KMS-11 (cell line): Measurements from ENCODE around the gene MAP3K5.

Experiments
- H2AFZ ChIP-seq: fragments of 200-600 bp; sonication (generic); 2 replicates; pipeline ENCODE4 v1.6.1; 2016; ENCODE audit warnings: antibody characterized with exemption, mixed run types, low read depth
- H3K27ac ChIP-seq: fragments of 200-600 bp; sonication (generic); 2 replicates; pipeline ENCODE4 v1.6.1; 2016; ENCODE audit warnings: mild to moderate bottlenecking, mixed run types
- H3K27me3 ChIP-seq: fragments of 200-600 bp; sonication (generic); 2 replicates; pipeline ENCODE4 v1.6.1; 2017; ENCODE audit warnings: mild to moderate bottlenecking, low read depth, mixed run types, moderate library complexity; ENCODE audit not compliant: insufficient read depth
- H3K36me3 ChIP-seq: fragments of 200-600 bp; sonication (generic); 2 replicates; pipeline ENCODE4 v1.6.1; 2017; ENCODE audit warnings: mild to moderate bottlenecking, mixed run types; ENCODE audit not compliant: insufficient read depth
- H3K4me1 ChIP-seq: fragments of 200-600 bp; sonication (generic); 2 replicates; pipeline ENCODE4 v1.6.1; 2016; ENCODE audit warnings: mild to moderate bottlenecking, low read depth, mixed run types; ENCODE audit not compliant: poor library complexity, severe bottlenecking
- H3K4me2 ChIP-seq: fragments of 200-600 bp; sonication (generic); 2 replicates; pipeline ENCODE4 v1.7.0; 2016; ENCODE audit warnings: mild to moderate bottlenecking, mixed run types
- H3K4me3 ChIP-seq: fragments of 200-600 bp; sonication (generic); IDR thresholded peaks from 2 replicates; pipeline ENCODE4 v1.6.1; 2017; ENCODE audit warnings: low read depth, low read length, mixed read lengths; ENCODE audit not compliant: insufficient read depth
- H3K79me2 ChIP-seq: fragments of 200-600 bp; sonication (generic); 2 replicates; pipeline ENCODE4 v1.6.1; 2016; ENCODE audit warnings: low read depth, mixed run types; ENCODE audit not compliant: insufficient read depth
- H3K9ac ChIP-seq: fragments of 200-600 bp; sonication (generic); 2 replicates; pipeline ENCODE4 v1.6.1; 2016; ENCODE audit warnings: mild to moderate bottlenecking, mixed run types
- H4K20me1 ChIP-seq: fragments of 200-600 bp; sonication (generic); 2 replicates; pipeline ENCODE4 v1.6.1; 2016; ENCODE audit warnings: mild to moderate bottlenecking, mixed run types; ENCODE audit not compliant: insufficient read depth
- TF ChIP-seq, protein P1 (sequence below): fragments of 200-600 bp; sonication (generic); conservative IDR thresholded peaks from 2 replicates; pipeline ENCODE4 v1.6.1; 2017; ENCODE audit warnings: low read depth, mild to moderate bottlenecking, antibody characterized with exemption, low read length, moderate library complexity, mixed read lengths

Gene MAP3K5

DNA sequence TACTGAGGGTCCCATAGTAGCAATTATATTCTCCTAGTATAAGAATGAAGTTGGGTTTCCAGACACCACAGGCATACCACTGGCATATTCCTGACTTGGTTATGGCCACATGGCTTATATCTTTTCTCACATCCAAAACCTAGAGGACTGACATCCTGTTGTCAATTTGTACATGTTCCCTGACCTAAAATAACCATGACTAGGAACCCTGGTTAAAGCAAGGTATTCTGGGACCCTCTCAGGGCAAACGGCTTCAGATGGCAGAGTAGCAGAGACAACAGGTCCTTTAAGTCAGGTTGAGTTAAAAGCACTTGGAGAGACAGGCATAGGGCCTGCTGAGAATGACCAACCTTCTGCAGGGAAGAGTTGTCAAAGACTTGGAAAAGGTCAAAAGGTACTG, 12.6 kb downstream of the MAP3K5 start:
- no peak overlapping the region for H3K27ac ChIP-seq
- no peak overlapping the region for H3K4me3 ChIP-seq
- no peak overlapping the region for H3K4me2 ChIP-seq
- H3K36me3 ChIP-seq = no peaks in the 10 kb centered on the region
- H3K27me3 ChIP-seq = no peaks in the 10 kb centered on the region
- H3K4me1 ChIP-seq = peaks cover 27% of the 10 kb centered on the region
- peaks cover 17% of the 10 kb centered on the region; the same call in 1 of the 2 replicates for H3K79me2 ChIP-seq
- TF ChIP-seq, protein P1, sequence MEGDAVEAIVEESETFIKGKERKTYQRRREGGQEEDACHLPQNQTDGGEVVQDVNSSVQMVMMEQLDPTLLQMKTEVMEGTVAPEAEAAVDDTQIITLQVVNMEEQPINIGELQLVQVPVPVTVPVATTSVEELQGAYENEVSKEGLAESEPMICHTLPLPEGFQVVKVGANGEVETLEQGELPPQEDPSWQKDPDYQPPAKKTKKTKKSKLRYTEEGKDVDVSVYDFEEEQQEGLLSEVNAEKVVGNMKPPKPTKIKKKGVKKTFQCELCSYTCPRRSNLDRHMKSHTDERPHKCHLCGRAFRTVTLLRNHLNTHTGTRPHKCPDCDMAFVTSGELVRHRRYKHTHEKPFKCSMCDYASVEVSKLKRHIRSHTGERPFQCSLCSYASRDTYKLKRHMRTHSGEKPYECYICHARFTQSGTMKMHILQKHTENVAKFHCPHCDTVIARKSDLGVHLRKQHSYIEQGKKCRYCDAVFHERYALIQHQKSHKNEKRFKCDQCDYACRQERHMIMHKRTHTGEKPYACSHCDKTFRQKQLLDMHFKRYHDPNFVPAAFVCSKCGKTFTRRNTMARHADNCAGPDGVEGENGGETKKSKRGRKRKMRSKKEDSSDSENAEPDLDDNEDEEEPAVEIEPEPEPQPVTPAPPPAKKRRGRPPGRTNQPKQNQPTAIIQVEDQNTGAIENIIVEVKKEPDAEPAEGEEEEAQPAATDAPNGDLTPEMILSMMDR = no peak
- H2AFZ ChIP-seq = no peak overlapping the region
- no peaks in the 10 kb centered on the region for H4K20me1 ChIP-seq
- H3K9ac ChIP-seq = no peak overlapping the region

DNA sequence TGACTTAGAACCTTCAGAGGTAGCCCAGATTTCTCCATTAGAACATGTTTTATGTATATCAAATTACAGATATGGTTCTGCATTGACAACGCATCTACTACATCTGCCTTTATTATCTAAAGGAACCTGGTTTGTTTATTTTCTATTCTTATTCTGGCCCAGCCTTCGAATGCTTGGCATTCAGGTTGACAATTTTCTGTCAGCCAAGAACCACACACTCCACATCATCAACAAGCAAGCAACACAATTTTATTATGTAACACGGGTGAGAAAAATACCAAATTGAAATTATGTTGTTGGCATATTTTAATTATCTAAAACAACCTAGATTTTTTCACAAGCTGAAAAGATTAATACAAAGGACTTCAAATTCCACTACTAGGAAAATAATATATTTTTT, 14.6 kb downstream of the MAP3K5 start:
- no peak overlapping the region for H2AFZ ChIP-seq
- no peak overlapping the region for H3K4me3 ChIP-seq
- peaks cover 30% of the 10 kb centered on the region for H3K4me1 ChIP-seq
- no peak overlapping the region for H3K4me2 ChIP-seq
- no peaks in the 10 kb centered on the region for H3K36me3 ChIP-seq
- peaks cover 10% of the 10 kb centered on the region; the same call in 1 of the 2 replicates for H3K79me2 ChIP-seq
- H3K27ac ChIP-seq = no peak overlapping the region
- TF ChIP-seq, protein P1 = no peak
- H4K20me1 ChIP-seq = no peaks in the 10 kb centered on the region
- H3K9ac ChIP-seq = no peak overlapping the region
- no peaks in the 10 kb centered on the region for H3K27me3 ChIP-seq

DNA sequence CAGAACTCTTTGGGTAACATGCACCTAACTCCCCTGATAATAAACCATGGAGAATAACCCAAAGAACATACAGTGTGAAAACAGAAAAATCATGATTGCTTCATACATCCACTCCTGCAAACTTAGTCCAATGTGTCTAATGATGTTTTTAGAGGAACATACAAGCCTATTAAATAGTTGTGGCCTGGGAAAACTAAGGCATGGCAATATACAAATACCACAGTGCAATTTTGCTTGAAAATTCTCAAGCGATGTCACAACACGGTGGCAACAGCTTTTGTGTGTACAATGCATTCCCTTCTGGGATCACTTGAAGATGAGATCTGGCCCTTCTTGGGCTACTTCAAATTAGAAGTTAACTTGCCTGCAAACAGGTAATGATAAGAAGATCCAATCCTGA, 16.7 kb downstream of the MAP3K5 start:
- no peaks in the 10 kb centered on the region for H4K20me1 ChIP-seq
- no peaks in the 10 kb centered on the region for H3K27me3 ChIP-seq
- peaks cover 7% of the 10 kb centered on the region; the same call in 1 of the 2 replicates for H3K79me2 ChIP-seq
- no peak overlapping the region for H3K27ac ChIP-seq
- peaks cover 51% of the 10 kb centered on the region for H3K4me1 ChIP-seq
- TF ChIP-seq, protein P1 = no peak
- H3K9ac ChIP-seq = no peak overlapping the region
- H3K36me3 ChIP-seq = no peaks in the 10 kb centered on the region
- H3K4me2 ChIP-seq = no peak overlapping the region
- H3K4me3 ChIP-seq = no peak overlapping the region
- no peak overlapping the region for H2AFZ ChIP-seq

DNA sequence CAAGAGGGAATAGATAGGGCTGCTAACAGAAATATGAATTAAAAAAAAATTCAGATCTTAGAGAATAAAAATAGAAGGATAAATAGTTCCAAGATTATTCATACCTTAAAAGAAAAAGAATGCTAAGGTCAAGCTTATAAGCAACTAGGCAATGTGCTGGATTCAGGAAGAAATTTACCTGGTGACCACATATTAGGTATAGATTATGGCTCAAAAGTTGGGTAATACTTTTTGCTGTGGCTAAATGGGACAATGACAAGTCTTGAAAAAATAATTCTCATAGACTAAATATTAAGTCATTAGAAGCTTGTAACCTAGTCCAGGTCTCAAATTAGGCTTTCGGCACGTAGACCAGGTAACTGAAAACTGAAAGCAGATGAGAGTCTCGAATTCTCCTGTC, 17.2 kb downstream of the MAP3K5 start:
- TF ChIP-seq, protein P1 = no peak
- H3K9ac ChIP-seq = no peak overlapping the region
- no peak overlapping the region for H3K27ac ChIP-seq
- H3K79me2 ChIP-seq = peaks cover 7% of the 10 kb centered on the region; the same call in 1 of the 2 replicates
- no peaks in the 10 kb centered on the region for H4K20me1 ChIP-seq
- no peak overlapping the region for H3K4me2 ChIP-seq
- H3K27me3 ChIP-seq = no peaks in the 10 kb centered on the region
- peaks cover 53% of the 10 kb centered on the region for H3K4me1 ChIP-seq
- H3K4me3 ChIP-seq = no peak overlapping the region
- no peaks in the 10 kb centered on the region for H3K36me3 ChIP-seq
- no peak overlapping the region for H2AFZ ChIP-seq
